Activated T-helper 1 cell treated with Interleukin-2 at 50 U/mL for 16 hours (primary cell): ENCODE results near the gene JADE2.
A peak's percentile ranks its signal among the peaks of the same experiment; 100 is the strongest.
"Not testable (repeated sequence)": the region's sequence is repeated elsewhere in the genome, so short reads cannot be mapped to it uniquely, and the experiment has no call there.

ENCODE experiments used
- DNase-seq: peaks from one replicate; pipeline ENCODE4 v3.0.0-alpha.2; 2020; ENCODE audit warnings: low read depth

Gene JADE2

DNA sequence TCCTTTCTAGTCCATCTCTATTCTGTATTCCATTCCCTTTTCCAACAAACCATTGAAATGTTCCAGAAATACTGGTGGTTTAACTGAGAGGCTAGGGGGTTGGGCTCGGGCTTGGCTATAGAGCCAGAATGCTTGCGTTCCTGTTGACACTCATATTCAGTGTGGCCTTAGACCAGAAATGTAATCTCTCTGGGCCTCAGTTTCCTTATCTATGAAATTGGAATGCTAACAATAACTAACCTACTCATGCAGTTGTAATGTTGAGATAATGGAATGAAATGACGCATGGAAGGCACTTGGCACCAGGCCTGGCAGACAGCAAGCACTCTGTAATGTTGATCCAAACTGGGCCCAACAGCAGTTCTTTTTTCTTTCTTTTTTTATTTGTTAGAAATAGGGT, 26.8 kb downstream of the JADE2 start:
- DNase-seq = no peak

- not testable (repeated sequence) for DNase-seq
Measured at GRCh38 chr5:134552716-134553115, 27.2 kb downstream of the JADE2 start.

DNA sequence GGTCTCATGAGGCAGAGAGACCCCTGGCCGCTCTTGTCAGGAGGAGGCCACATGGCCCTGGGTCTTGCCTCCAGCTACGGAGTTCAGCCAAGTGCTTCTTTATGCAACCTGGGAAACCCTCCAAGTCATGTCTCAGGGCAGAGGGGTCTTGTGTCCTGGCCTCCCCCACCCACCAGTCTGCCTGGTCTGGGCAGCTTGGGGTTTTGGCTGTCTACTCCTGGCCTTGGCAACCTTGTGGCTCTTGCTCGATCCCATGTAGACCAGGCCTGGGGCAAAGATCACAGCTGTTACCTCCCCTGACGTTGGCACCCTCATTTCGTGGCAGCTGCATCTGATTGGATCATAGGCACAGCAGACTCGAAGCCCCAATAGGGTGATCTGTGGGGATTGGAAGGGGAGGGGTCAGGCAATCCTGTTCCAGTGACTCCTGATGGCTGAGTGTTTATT, 28.4 kb downstream of the JADE2 start:
- no peak for DNase-seq

GRCh38 chr5:134554319-134555222, 29.1 kb downstream of the JADE2 start:
- DNase-seq = peak; percentile 7

DNA sequence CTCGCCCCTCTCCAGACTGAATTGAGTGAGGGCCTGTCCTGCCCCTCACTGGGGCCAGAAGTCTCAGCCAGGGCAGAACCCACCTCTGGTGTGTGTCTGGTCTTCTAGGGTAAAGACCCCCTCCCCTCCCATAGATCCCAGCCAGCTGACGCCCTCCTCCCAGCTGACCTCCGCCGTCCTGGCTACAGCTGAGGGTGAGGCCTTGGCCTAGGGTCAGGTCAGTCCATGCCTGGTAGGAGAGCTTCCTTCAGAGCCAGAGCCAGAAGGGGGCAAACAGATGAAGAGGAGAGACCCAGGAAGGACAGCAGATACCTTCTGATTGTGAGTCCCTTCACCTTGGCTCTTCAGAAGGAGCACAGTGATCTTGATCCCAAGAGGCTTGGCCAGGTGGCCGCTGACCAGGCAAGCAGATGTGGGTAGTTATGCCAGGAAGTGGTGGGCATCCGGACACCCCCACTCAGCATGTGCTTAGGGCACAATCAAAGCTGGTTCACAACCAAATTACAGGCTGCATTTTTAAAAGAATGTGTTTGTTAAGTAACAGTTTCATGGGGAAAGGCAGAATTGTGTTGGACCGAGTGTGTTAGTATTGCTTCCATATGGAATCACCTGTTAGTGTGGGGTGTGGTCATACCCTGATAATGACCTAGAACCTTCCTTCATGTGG, 29.9 kb downstream of the JADE2 start:
- DNase-seq = no peak

DNA sequence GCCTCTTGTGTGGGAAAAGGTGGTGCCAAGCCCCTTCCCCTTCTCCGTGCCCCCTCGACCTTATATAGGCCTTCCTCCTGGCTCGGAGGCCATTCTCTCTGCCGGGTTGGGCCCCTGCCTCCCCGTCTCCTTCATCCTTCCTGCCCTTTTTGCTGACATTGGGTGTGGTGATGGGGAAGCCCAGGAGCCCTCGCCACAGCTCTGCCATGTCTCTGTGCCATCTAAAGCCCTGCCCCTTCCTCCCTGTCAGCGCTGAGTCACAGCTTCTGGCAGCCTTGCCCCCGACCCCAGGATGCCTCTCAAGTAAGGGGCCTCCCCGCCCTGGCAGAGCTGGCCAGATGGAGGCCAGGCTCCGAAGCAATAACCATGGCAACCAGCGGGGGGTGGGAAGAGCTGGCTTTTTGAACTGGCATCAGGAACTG, 30.4 kb downstream of the JADE2 start:
- DNase-seq = peak; percentile 62

- not testable (repeated sequence) for DNase-seq
Measured at GRCh38 chr5:134556588-134556987, 31.1 kb downstream of the JADE2 start.

GRCh38 chr5:134556994-134557393, 31.5 kb downstream of the JADE2 start:
- DNase-seq = no peak

GRCh38 chr5:134559672-134560071, 34.2 kb downstream of the JADE2 start:
- DNase-seq = no peak

GRCh38 chr5:134560698-134561097, 35.2 kb downstream of the JADE2 start:
- no peak for DNase-seq

DNA sequence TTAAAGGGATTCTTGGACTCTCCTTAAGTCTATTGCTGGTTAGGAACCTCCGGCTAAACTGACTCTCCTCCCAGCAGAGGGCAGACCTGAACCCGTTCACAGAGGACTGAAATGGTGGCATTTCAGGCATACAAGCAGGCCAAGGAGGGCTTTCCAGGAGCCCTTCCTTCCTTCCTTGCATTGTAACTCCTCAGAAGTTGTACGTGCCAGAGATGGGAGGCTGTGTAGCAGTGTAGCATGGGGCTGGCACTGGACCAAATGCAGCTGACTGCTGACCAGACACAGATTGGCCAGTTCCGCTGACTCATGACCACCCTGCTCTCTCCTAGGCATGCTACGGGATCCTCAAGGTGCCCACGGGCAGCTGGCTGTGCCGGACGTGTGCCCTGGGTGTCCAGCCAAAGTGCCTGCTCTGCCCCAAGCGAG, 36.4 kb downstream of the JADE2 start:
- no peak for DNase-seq

DNA sequence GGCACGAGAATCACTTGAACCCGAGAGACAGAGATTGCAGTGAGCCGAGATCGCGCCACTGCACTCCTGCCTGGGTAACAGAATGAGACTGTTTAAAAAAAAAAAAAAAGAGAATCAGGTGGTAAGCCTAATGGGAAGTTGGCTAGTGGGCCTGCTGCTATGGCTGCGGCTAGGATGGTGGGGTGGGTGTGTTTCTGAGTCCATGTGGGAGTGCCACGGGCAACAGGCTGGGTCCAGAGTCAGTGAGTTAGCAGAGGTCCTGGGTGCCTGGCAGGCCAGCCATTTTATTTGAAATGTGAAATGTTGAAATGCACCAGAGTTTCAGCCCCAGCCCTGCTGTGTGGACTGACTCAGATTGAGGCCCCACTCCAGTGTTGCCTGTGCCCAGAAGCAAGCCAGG, 37.8 kb downstream of the JADE2 start:
- DNase-seq = no peak

DNA sequence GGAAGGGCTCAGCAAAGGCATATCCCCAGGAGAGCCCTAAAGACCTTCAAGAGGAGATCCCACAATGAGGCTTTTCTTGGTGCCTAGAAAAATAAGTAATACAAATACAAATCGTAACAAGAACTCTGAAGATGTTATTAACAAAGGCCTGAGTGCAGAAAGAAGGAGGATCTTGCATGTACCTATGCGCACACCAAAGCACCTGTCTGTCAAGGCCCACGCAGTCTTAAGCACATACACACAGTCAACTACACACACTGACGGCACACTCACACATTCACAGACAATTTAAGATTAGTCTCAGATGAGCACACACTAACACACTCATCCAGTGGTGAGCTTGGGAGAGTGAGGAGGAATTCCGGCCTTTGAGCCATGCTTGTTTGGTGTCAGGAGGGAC, 38.5 kb downstream of the JADE2 start:
- DNase-seq = no peak

- no peak for DNase-seq
Measured at GRCh38 chr5:134564396-134564795, 38.9 kb downstream of the JADE2 start.

DNA sequence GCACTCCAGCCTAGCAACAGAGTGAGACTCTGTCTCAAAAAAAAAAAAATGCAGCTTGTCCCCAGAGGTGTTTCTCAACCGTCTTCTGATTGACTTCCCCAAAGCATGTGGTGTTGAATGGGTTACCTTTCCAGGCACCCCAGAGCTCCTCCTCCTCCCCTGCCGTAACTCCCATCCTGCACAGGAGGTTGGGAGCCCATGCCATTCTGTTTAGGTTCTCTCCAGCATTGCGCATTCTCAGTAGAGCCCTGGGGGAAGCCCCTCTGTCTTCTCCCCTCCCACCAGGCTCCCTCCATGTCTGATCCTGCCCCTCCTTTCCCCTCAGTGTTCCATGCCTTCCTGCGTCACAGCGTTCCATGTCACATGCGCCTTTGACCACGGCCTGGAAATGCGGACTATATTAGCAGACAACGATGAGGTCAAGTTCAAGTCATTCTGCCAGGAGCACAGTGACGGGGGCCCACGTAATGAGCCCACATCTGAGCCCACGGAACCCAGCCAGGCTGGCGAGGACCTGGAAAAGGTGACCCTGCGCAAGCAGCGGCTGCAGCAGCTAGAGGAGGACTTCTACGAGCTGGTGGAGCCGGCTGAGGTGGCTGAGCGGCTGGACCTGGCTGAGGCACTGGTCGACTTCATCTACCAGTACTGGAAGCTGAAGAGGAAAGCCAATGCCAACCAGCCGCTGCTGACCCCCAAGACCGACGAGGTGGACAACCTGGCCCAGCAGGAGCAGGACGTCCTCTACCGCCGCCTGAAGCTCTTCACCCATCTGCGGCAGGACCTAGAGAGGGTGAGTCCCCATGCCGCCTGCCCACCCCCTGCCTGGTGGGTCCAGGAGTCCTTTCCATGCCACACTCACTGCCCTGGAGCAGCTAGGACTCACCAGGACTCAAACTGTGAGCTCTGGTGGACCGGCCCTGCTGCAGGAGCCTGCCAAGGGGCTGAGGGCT, 40.6 kb downstream of the JADE2 start:
- DNase-seq = no peak

GRCh38 chr5:134566741-134567221, 41.3 kb downstream of the JADE2 start:
- no peak for DNase-seq

DNA sequence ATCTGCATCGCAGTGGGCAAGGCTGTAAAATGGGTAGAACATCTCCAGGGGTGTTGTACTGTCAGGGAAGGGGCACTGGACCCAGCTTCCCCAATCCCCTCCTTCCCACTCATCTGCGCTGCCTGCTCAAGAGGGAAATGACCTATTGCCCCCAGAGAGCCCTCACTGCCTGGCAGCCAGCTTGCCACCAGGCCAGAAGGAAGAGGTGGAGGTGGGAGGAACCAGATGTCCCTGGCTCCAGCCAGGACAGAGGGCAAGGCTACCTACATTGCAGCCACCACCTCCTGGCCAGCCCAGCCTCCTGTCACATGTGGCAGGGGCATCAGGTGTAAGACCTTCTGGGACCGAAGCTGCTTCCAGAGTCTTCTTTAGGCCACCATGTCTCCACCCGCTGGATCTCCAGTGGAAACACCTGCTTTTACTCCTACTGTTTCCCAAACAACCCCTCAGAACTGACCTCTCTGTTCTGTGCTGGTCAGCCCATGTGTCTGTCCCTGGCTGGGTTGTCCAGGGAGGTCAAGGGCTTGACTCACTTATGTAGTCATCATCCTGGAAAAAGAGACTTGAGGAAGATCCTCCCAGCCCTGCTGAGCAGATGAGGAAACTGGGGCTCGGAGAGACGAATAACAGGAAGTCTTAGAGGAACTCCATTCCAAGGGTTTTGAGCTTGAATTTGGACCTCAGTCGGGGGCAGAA, 42.3 kb downstream of the JADE2 start:
- no peak for DNase-seq

- DNase-seq = no peak
Measured at GRCh38 chr5:134568337-134568700, 42.8 kb downstream of the JADE2 start.

DNA sequence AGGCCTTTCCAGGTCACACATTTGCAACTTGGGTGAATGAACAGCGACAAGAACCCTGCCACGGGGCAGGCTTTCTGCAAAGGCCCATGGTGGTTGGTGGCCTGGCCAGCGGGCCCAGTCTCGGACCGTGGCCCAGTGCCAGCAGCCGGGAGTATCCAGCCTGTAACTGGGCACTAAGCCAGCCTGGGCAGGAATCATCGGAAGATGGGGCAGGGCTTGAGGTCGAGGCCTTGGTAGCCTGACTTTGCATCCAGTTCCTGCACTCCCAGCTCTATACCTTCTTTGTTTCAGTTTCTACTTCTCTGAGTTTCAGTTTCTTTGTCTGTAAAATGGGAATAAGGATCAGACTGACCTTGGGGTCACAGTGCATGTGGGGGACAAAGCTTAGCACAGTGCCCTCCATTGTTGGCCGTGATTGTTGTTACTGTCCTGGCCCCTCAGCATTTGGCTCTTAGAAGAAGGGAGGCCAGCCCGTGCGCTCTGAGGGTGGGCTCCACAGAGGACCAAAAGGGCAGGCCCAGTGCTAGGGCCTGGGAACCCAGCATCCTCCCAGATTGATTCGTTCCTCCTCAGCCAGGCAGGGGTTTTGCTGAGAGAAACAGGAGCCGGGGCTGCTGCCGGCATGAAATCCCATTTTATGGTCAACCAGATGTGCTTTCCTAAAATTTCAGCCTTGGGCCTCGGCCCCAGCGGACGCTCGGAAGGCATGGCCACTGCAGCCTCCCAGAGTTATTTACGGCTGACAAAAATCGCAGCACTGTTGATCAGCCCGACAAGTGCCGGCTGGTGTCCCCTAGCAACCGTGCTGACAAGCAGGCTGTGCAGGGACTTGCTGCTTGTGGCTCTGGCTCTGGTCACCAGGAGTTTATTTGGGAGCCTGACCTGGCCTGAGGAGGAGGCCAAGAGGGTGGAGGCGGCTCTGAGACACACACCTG, 43.6 kb downstream of the JADE2 start:
- DNase-seq = no peak

GRCh38 chr5:134569758-134570364, 44.4 kb downstream of the JADE2 start:
- no peak for DNase-seq
